GM12865 (cell line): ENCODE results near the gene ASMT.
A peak's percentile ranks its signal among the peaks of the same experiment; 100 is the strongest.
"Not testable (repeated sequence)": the region's sequence is repeated elsewhere in the genome, so short reads cannot be mapped to it uniquely, and the experiment has no call there.

ENCODE experiments used
- DNase-seq: peaks from one replicate; pipeline ENCODE4 v3.0.0; 2010; ENCODE audit warnings: low read depth
- H3K4me3 ChIP-seq: 2 replicates; pipeline ENCODE4 v1.5.1; 2011; ENCODE audit warnings: mild to moderate bottlenecking, low read depth, low read length, control low read depth
- CTCF ChIP-seq: IDR thresholded peaks from 2 replicates; pipeline ENCODE4 v1.5.1; 2011; ENCODE audit warnings: low read length, control low read depth, low read depth, inconsistent platforms; ENCODE audit not compliant: insufficient read depth; ENCODE audit errors: missing control alignments

The ASMT gene

DNA sequence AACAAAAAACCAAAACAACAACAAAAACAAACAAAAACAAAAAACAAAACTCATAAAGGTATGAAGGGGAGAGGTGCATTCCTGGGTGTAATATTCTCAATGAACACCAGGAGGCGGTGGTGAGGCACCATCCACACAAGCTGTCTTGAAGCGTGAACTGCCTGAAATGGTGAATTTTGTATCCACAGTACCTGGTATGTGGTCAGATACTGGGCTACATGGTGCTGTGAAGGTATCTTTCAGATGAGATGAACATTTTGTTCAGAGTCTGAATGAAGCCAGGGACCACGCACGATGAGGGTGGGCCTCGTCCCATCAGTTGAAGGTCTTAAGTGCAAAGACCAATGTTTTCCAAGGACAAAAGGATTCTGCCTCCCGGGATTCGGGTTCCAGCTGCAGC is 58.5 kb downstream of the ASMT start:
- peak; percentile 58 for TF ChIP-seq CTCF
- peak; percentile 52 for DNase-seq
- H3K4me3 ChIP-seq: no peak overlapping the region

GRCh38 chrX:1676866-1677265 is 62.0 kb downstream of the ASMT start:
- TF ChIP-seq CTCF: no peak
- DNase-seq: no peak
- H3K4me3 ChIP-seq: no peak overlapping the region

DNA sequence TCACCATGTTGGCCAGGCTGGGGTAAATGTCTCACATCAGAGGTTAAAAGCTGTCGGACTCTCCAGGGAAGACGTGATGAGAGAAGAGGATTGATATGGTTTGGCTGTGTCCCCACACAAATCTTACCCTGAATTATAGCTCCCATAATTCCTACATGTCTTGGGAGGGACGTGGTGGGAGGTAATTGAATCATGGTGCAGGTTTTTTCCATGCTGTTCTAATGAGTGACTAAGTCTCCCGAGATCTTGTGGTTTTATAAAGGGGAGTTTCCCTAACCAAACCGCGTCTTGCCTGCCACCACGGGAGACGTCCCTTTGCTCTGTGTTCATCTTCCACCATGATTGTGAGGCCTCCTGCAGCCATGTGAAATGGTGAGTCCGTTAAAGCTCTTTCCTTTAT is 64.4 kb downstream of the ASMT start:
- TF ChIP-seq CTCF: no peak
- no peak overlapping the region for H3K4me3 ChIP-seq
- peak; percentile 5 for DNase-seq

- no peak overlapping the region for H3K4me3 ChIP-seq
- DNase-seq: no peak
- TF ChIP-seq CTCF: no peak
Observed at GRCh38 chrX:1681439-1681838, 66.6 kb downstream of the ASMT start.

GRCh38 chrX:1681856-1682255 is 67.0 kb downstream of the ASMT start:
- DNase-seq, H3K4me3 ChIP-seq: not testable (repeated sequence)

DNA sequence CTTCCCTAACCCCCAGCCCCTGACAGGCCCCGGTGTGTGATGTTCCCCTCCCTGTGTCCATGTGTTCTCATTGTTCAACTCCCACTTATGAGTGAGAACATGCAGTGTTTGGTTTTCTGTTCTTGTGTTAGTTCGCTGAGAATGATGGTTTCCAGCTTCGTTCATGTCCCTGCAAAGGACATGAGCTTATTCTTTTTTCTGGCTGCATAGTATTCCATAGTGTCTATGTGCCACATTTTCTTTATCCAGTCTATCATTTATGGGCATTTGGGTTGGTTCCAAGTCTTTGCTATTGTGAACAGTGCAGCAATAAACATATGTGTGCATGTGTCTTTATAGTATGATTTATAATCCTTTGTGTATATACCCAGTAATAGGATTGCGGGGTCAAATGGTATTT is 67.6 kb downstream of the ASMT start:
- not testable (repeated sequence) for H3K4me3 ChIP-seq, DNase-seq

- not testable (repeated sequence) for DNase-seq, H3K4me3 ChIP-seq
Observed at GRCh38 chrX:1684883-1685282, 70.0 kb downstream of the ASMT start.

- not testable (repeated sequence) for H3K4me3 ChIP-seq, DNase-seq
Observed at GRCh38 chrX:1685444-1685880, 70.6 kb downstream of the ASMT start.

DNA sequence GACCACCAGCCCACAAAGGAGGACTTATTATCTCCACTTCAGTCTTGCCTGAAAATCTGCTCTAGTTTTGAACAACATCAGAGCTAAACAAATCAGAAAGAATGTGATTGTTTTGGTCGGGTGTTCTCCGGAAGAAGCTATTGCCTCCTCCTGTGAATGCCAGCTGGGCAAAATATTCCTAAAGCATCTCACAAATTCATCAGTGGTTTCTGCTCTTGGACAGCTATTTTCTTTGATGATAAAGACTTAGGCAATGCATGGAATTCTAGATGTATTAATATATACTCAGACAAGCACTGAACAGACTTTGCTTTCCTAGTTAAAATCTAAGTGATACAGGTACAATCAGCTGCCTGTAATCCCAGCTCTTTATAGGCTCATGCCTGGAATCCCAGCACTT is 71.8 kb downstream of the ASMT start:
- DNase-seq: no peak
- no peak overlapping the region for H3K4me3 ChIP-seq
- TF ChIP-seq CTCF: no peak
